Tibial nerve (tissue), 4 donors: Measurements from ENCODE around the gene C20orf202. TPM values are rescaled to one million over a fixed set of nuclear protein-coding genes. Genes with fewer than 3 reads are reported as not detected.

Experiments
- DNase-seq, 2 donors: peaks; one replicate each; pipeline ENCODE4 v3.0.0-alpha.2; 2019; ENCODE audit warnings: low spot score in 2 of 2
- H3K27ac ChIP-seq, 4 donors: fragments of 200-600 bp; sonication (generic) in 3 of 4; one replicate each; pipeline ENCODE4 v1.5.1; 2017 to 2019; ENCODE audit warnings: mild to moderate bottlenecking in 1 of 4
- H3K27me3 ChIP-seq, 2 donors: fragments of 200-600 bp; sonication (generic) in 1 of 2; one replicate each; pipeline versions ENCODE4 v1.5.1 to v1.6.0; 2017 to 2019
- H3K36me3 ChIP-seq, 3 donors: fragments of 200-600 bp; sonication (generic); one replicate each; pipeline ENCODE4 v1.5.1; 2018 to 2019
- H3K4me1 ChIP-seq, 4 donors: fragments of 200-600 bp; sonication (generic) in 3 of 4; one replicate each; pipeline ENCODE4 v1.5.1; 2017 to 2019
- H3K4me3 ChIP-seq, 4 donors: fragments of 200-600 bp; sonication (generic) in 3 of 4; one replicate each; pipeline ENCODE4 v1.5.1; 2017 to 2019; ENCODE audit warnings: mild to moderate bottlenecking in 1 of 4, moderate library complexity in 1 of 4
- H3K9me3 ChIP-seq, 4 donors: fragments of 200-600 bp; sonication (generic) in 3 of 4; one replicate each; pipeline ENCODE4 v1.5.1; 2017 to 2019
- CTCF ChIP-seq, 5 experiments: fragments of 200-600 bp in 3 of 5; fragments of 450-650 bp in 2 of 5; sonication (generic) in 3 of 5; IDR thresholded peaks; one replicate each; pipeline ENCODE4 v1.5.1; 2016 to 2019; ENCODE audit warnings: antibody characterized with exemption in 5 of 5, mild to moderate bottlenecking in 3 of 5, moderate library complexity in 2 of 5
- EP300 ChIP-seq, 2 donors: sonication (generic); formaldehyde crosslinking; IDR thresholded peaks; one replicate each; pipeline ENCODE4 v1.6.1; 2017; ENCODE audit warnings: antibody characterized with exemption in 2 of 2, mild to moderate bottlenecking in 1 of 2
- POLR2A ChIP-seq, 2 donors: fragments of 450-650 bp; IDR thresholded peaks; one replicate each; pipeline ENCODE4 v1.6.1; 2017; ENCODE audit warnings: antibody characterized with exemption in 2 of 2, mild to moderate bottlenecking in 2 of 2, moderate library complexity in 2 of 2
- WGBS, 2 donors: methylation state at CpG; one replicate each; pipeline ENCODE4 v1.1.5; 2018; 5-methylcytosine and 5-hydroxymethylcytosine counted together
- total RNA-seq, 4 donors: library from RNA; depleted of rRNA; stranded (reverse); fragments of >200 nt; gene quantifications; one replicate each; pipeline ENCODE4 v1.1.0, GENCODE V29; 2016

The C20orf202 gene
- total RNA-seq, 4 donors from 2014 or later: 0.59 TPM; not detected in 3

DNA sequence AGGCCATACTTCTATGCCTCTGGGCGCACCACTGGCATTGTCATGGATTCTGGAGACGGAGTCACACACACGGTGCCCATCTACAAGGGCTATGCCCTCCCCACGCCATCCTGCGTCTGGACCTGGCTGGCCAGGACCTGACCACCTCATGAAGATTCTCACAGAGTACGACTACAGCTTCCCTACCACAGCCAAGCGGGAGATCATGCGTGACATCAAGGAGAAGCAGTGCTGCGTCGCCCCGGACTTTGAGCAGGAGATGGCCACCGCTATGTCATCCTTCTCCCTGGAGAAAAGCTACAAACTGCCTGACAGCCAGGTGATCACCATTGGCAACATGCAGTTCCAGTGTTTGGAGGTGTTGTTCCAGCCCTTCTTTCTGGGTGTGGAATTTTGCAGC is 42.3 kb upstream of the C20orf202 start:
- H3K27me3 ChIP-seq: no peaks in the 10 kb centered on the region
- H3K36me3 ChIP-seq: peaks cover 0 to 78% (median 13%) of the 10 kb centered on the region in 3 donors
- 97 to 100% methylated on average over 6 to 12 of the region's 12 CpGs for WGBS, 2 donors
- no peak overlapping the region for H3K4me3 ChIP-seq
- no peaks in the 10 kb centered on the region for H3K9me3 ChIP-seq
- no peak for TF ChIP-seq POLR2A (IDR thresholded peaks at IDR 0.05)
- no peak for DNase-seq
- H3K27ac ChIP-seq: no peak overlapping the region
- H3K4me1 ChIP-seq: no peaks in the 10 kb centered on the region

DNA sequence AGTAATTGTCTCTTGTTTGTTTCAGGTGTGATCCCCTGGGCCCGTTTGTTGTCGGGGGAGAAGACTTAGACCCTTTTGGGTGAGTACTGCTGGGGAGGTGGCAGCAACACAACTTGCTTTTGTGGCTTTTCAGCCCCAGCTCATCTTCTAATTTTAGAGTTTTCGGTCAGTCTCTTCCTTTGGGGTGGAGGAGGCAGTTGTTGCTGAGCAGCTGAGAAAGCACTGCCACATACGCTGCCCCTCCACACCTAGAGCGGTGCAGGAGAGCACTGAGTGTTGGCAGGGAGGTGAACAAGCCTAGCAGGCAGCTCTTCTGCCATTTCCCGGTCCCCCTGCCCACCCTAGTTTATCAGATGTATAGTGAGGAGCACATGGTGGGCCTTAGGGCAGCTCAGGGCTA is 40.1 kb upstream of the C20orf202 start:
- no peaks in the 10 kb centered on the region for H3K27me3 ChIP-seq
- no peaks in the 10 kb centered on the region for H3K4me1 ChIP-seq
- WGBS, 2 donors: 91 to 94% methylated on average over 6 of the region's 6 CpGs
- TF ChIP-seq EP300 (IDR thresholded peaks at IDR 0.05) (no peak), POLR2A (IDR thresholded peaks at IDR 0.05) (no peak), CTCF (IDR thresholded peaks at IDR 0.05) (no peak)
- no peak for DNase-seq
- no peak overlapping the region for H3K4me3 ChIP-seq
- no peaks in the 10 kb centered on the region for H3K9me3 ChIP-seq
- peaks cover 0 to 95% (median 22%) of the 10 kb centered on the region in 3 donors for H3K36me3 ChIP-seq
- H3K27ac ChIP-seq: no peak overlapping the region

GRCh38 chr20:1163653-1164052 is 39.6 kb upstream of the C20orf202 start:
- no peak overlapping the region for H3K4me3 ChIP-seq
- no peaks in the 10 kb centered on the region for H3K9me3 ChIP-seq
- H3K27me3 ChIP-seq: no peaks in the 10 kb centered on the region
- no peak overlapping the region for H3K27ac ChIP-seq
- no peaks in the 10 kb centered on the region for H3K4me1 ChIP-seq
- TF ChIP-seq EP300 (IDR thresholded peaks at IDR 0.05): no peak
- TF ChIP-seq CTCF (IDR thresholded peaks at IDR 0.05): no peak
- no peak for TF ChIP-seq POLR2A (IDR thresholded peaks at IDR 0.05)
- 78 to 90% methylated on average over 2 of the region's 2 CpGs for WGBS, 2 donors
- no peak for DNase-seq
- peaks cover 0 to 95% (median 28%) of the 10 kb centered on the region in 3 donors for H3K36me3 ChIP-seq

DNA sequence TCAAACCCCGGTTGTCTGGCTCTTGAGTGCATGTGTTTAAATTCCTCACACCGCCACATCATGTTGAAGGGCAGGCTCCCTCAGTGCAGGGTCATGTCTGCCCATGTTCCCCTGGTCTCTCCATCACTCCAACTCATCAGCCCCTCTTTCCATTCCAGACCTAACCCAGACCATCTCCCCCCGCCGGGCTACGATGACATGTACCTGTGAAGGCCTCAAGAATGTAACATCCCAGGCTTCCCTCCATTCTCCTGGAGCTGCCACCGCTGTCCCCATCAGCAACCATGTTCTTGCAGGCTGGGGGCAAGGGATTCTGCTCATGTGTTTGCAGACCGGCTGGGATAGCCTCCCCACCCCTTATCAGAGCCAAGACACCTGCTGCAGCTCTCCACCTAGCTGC is 38.4 kb upstream of the C20orf202 start:
- H3K27ac ChIP-seq: no peak overlapping the region
- peaks cover 0 to 98% (median 32%) of the 10 kb centered on the region in 3 donors for H3K36me3 ChIP-seq
- no peaks in the 10 kb centered on the region for H3K4me1 ChIP-seq
- no peak for DNase-seq
- H3K27me3 ChIP-seq: no peaks in the 10 kb centered on the region
- no peak overlapping the region for H3K4me3 ChIP-seq
- 92 to 97% methylated on average over 5 to 7 of the region's 7 CpGs for WGBS, 2 donors
- H3K9me3 ChIP-seq: no peaks in the 10 kb centered on the region
- TF ChIP-seq EP300 (IDR thresholded peaks at IDR 0.05): no peak
- TF ChIP-seq CTCF (IDR thresholded peaks at IDR 0.05): no peak
- no peak for TF ChIP-seq POLR2A (IDR thresholded peaks at IDR 0.05)

GRCh38 chr20:1165521-1165920 is 37.7 kb upstream of the C20orf202 start:
- no peak overlapping the region for H3K4me3 ChIP-seq
- WGBS, 2 donors: 88 to 92% methylated on average over 1 of the region's 1 CpG
- no peak for TF ChIP-seq CTCF (IDR thresholded peaks at IDR 0.05)
- no peak for TF ChIP-seq EP300 (IDR thresholded peaks at IDR 0.05)

DNA sequence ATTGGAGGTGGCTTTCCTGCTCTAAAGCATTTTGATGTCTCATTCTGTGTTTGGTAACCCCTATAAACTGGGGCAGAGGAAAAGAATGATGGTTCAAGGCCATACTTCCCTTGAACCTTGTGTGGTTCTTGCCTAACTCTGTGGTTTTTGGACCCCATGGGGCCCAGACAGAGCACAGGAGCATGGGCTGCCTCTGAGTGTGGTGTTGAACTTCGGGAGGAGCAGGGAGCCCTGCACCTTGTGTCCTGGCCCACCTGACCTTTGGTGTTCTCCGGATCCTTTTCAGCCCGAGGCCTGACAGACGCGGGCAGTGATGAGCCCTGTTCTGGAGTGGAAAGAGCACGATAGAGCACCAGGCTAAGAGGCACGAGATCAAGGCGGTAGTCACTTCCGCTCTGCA is 37.3 kb upstream of the C20orf202 start:
- 94 to 96% methylated on average over 9 of the region's 9 CpGs for WGBS, 2 donors
- H3K9me3 ChIP-seq: no peaks in the 10 kb centered on the region
- no peak overlapping the region for H3K27ac ChIP-seq
- TF ChIP-seq CTCF (IDR thresholded peaks at IDR 0.05): no peak
- TF ChIP-seq POLR2A (IDR thresholded peaks at IDR 0.05): no peak
- TF ChIP-seq EP300 (IDR thresholded peaks at IDR 0.05): no peak
- H3K4me3 ChIP-seq: no peak overlapping the region
- peaks cover 0 to 98% (median 32%) of the 10 kb centered on the region in 3 donors for H3K36me3 ChIP-seq
- no peaks in the 10 kb centered on the region for H3K27me3 ChIP-seq
- H3K4me1 ChIP-seq: no peaks in the 10 kb centered on the region
- DNase-seq: no peak

More at GRCh38 chr20:1165521-1165920, 37.7 kb upstream of the C20orf202 start:
- Histone ChIP-seq H3K27me3 (no peaks in the 10 kb centered on the region), H3K9me3 (no peaks in the 10 kb centered on the region), H3K27ac (no peak overlapping the region), H3K4me1 (no peaks in the 10 kb centered on the region), H3K36me3 (peaks cover 0 to 98% (median 32%) of the 10 kb centered on the region in 3 donors)
- no peak for DNase-seq
